ENCODE data around the gene RAB6B. TPM values are rescaled to one million over a fixed set of nuclear protein-coding genes. Genes with fewer than 3 reads are reported as not detected.

Gene RAB6B
- 1 to 10 TPM; 2.7 to 3.9 TPM for total RNA-seq

- DNase-seq, result no peak
Measured at GRCh38 chr3:133895208-133896001, at the start of gene RAB6B. Gene RAB6B (minus strand): TSS chr3:133895882. CDS start chr3:133895466, 416 bp downstream.

GRCh38 chr3:133944641-133945380 lies 49.1 kb upstream of the RAB6B start:
- H3K4me1 Mint-ChIP-seq (ENCODE audit: low read depth), result peaks cover 11% of the 10 kb centered on the region
- H3K27me3 Mint-ChIP-seq, result peaks cover 6% of the 10 kb centered on the region
- H3K27ac Mint-ChIP-seq, result no peak overlapping the region
- H3K4me3 Mint-ChIP-seq, result no peak overlapping the region
- intact Hi-C loops (cut with micrococcal nuclease), result no loop called here
- no peaks in the 10 kb centered on the region for H3K9me3 Mint-ChIP-seq
- H3K36me3 Mint-ChIP-seq, result no peaks in the 10 kb centered on the region
- DNase-seq, result no peak
- POLR2A ChIA-PET, result no interaction called here
- CTCF ChIA-PET, result no interaction called here

More at GRCh38 chr3:133895208-133896001, at the start of gene RAB6B:
- ChIA-PET CTCF (no interaction called here), POLR2A (no interaction called here)
- Mint-ChIP-seq H3K4me1 (ENCODE audit: low read depth) (peaks cover 3% of the 10 kb centered on the region), H3K36me3 (no peaks in the 10 kb centered on the region), H3K9me3 (no peaks in the 10 kb centered on the region), H3K27ac (no peak within 1 kb of the TSS), H3K4me3 (peak within 1 kb of the TSS; percentile 54), H3K27me3 (peaks cover 40% of the 10 kb centered on the region)
- intact Hi-C loops (cut with micrococcal nuclease), result no loop called here

GRCh38 chr3:133944181-133944580 lies 48.5 kb upstream of the RAB6B start:
- ChIA-PET CTCF (no interaction called here), POLR2A (no interaction called here)
- intact Hi-C loops (cut with micrococcal nuclease), result no loop called here
- no peaks in the 10 kb centered on the region for H3K36me3 Mint-ChIP-seq
- peaks cover 11% of the 10 kb centered on the region for H3K4me1 Mint-ChIP-seq (ENCODE audit: low read depth)
- H3K4me3 Mint-ChIP-seq, result no peak overlapping the region
- H3K27ac Mint-ChIP-seq, result no peak overlapping the region
- no peaks in the 10 kb centered on the region for H3K9me3 Mint-ChIP-seq
- H3K27me3 Mint-ChIP-seq, result peaks cover 6% of the 10 kb centered on the region
- DNase-seq, result no peak

GRCh38 chr3:133943639-133944141 lies 48.0 kb upstream of the RAB6B start:
- ChIA-PET POLR2A (no interaction called here), CTCF (no interaction called here)
- DNase-seq, result no peak
- Mint-ChIP-seq H3K9me3 (no peaks in the 10 kb centered on the region), H3K36me3 (no peaks in the 10 kb centered on the region), H3K4me3 (no peak overlapping the region), H3K4me1 (ENCODE audit: low read depth) (peaks cover 11% of the 10 kb centered on the region), H3K27me3 (peaks cover 6% of the 10 kb centered on the region), H3K27ac (no peak overlapping the region)
- intact Hi-C loops (cut with micrococcal nuclease), result no loop called here

- no peak for DNase-seq
- no peak overlapping the region for H3K27ac Mint-ChIP-seq
- POLR2A ChIA-PET, result no interaction called here
- H3K36me3 Mint-ChIP-seq, result no peaks in the 10 kb centered on the region
- H3K27me3 Mint-ChIP-seq, result peaks cover 6% of the 10 kb centered on the region
- H3K4me1 Mint-ChIP-seq (ENCODE audit: low read depth), result peaks cover 11% of the 10 kb centered on the region
- no peaks in the 10 kb centered on the region for H3K9me3 Mint-ChIP-seq
- H3K4me3 Mint-ChIP-seq, result no peak overlapping the region
- CTCF ChIA-PET, result no interaction called here
- intact Hi-C loops (cut with micrococcal nuclease), result no loop called here
Measured at GRCh38 chr3:133943031-133943535, 47.4 kb upstream of the RAB6B start.

GRCh38 chr3:133941415-133941821 lies 45.7 kb upstream of the RAB6B start:
- CTCF ChIA-PET, result interaction anchor here (0.6 kb wide), 1 partner anchor 15 kb away, joined by 3 read pairs; no protein-coding TSS in a partner anchor
- H3K36me3 Mint-ChIP-seq, result no peaks in the 10 kb centered on the region
- no peak for DNase-seq
- H3K4me3 Mint-ChIP-seq, result no peak overlapping the region
- H3K9me3 Mint-ChIP-seq, result no peaks in the 10 kb centered on the region
- POLR2A ChIA-PET, result no interaction called here
- peaks cover 6% of the 10 kb centered on the region for H3K27me3 Mint-ChIP-seq
- intact Hi-C loops (cut with micrococcal nuclease), result no loop called here
- no peak overlapping the region for H3K27ac Mint-ChIP-seq
- peaks cover 11% of the 10 kb centered on the region for H3K4me1 Mint-ChIP-seq (ENCODE audit: low read depth)

- H3K27ac Mint-ChIP-seq, result no peak overlapping the region
- no peak for DNase-seq
- ChIA-PET POLR2A (no interaction called here), CTCF (no interaction called here)
- intact Hi-C loops (cut with micrococcal nuclease), result no loop called here
- H3K27me3 Mint-ChIP-seq, result peaks cover 8% of the 10 kb centered on the region
- no peak overlapping the region for H3K4me3 Mint-ChIP-seq
- peaks cover 11% of the 10 kb centered on the region for H3K4me1 Mint-ChIP-seq (ENCODE audit: low read depth)
- no peaks in the 10 kb centered on the region for H3K9me3 Mint-ChIP-seq
- H3K36me3 Mint-ChIP-seq, result no peaks in the 10 kb centered on the region
Measured at GRCh38 chr3:133940536-133940935, 44.9 kb upstream of the RAB6B start.

- H3K4me1 Mint-ChIP-seq (ENCODE audit: low read depth), result peaks cover 11% of the 10 kb centered on the region
- no peak overlapping the region for H3K4me3 Mint-ChIP-seq
- DNase-seq, result no peak
- intact Hi-C loops (cut with micrococcal nuclease), result loop anchor here (10.0 kb wide), 1 partner anchor 535 kb away; no protein-coding TSS in a partner anchor
- H3K27me3 Mint-ChIP-seq, result peaks cover 9% of the 10 kb centered on the region
- no peaks in the 10 kb centered on the region for H3K9me3 Mint-ChIP-seq
- H3K27ac Mint-ChIP-seq, result no peak overlapping the region
- H3K36me3 Mint-ChIP-seq, result no peaks in the 10 kb centered on the region
- ChIA-PET POLR2A (no interaction called here), CTCF (no interaction called here)
Measured at GRCh38 chr3:133939463-133939835, 43.8 kb upstream of the RAB6B start.

GRCh38 chr3:133938770-133939462 lies 43.2 kb upstream of the RAB6B start:
- Mint-ChIP-seq H3K27me3 (peaks cover 8% of the 10 kb centered on the region), H3K4me3 (no peak overlapping the region), H3K9me3 (no peaks in the 10 kb centered on the region), H3K36me3 (no peaks in the 10 kb centered on the region), H3K4me1 (ENCODE audit: low read depth) (peaks cover 9% of the 10 kb centered on the region), H3K27ac (no peak overlapping the region)
- ChIA-PET POLR2A (no interaction called here), CTCF (interaction anchor here (0.6 kb wide), 1 partner anchor 19 kb away, joined by 3 read pairs; no protein-coding TSS in a partner anchor)
- intact Hi-C loops (cut with micrococcal nuclease), result loop anchor here (10.0 kb wide), 1 partner anchor 536 kb away; no protein-coding TSS in a partner anchor
- no peak for DNase-seq

- no peaks in the 10 kb centered on the region for H3K36me3 Mint-ChIP-seq
- no peak for DNase-seq
- ChIA-PET POLR2A (no interaction called here), CTCF (interaction anchor here (0.6 kb wide), 1 partner anchor 18 kb away, joined by 3 read pairs; no protein-coding TSS in a partner anchor)
- H3K9me3 Mint-ChIP-seq, result no peaks in the 10 kb centered on the region
- intact Hi-C loops (cut with micrococcal nuclease), result loop anchor here (10.0 kb wide), 1 partner anchor 537 kb away; no protein-coding TSS in a partner anchor
- peaks cover 8% of the 10 kb centered on the region for H3K27me3 Mint-ChIP-seq
- H3K4me3 Mint-ChIP-seq, result no peak overlapping the region
- H3K27ac Mint-ChIP-seq, result no peak overlapping the region
- H3K4me1 Mint-ChIP-seq (ENCODE audit: low read depth), result peaks cover 5% of the 10 kb centered on the region
Measured at GRCh38 chr3:133937756-133938601, 42.3 kb upstream of the RAB6B start.

- intact Hi-C loops (cut with micrococcal nuclease), result loop anchor here (10.0 kb wide), 1 partner anchor 538 kb away; no protein-coding TSS in a partner anchor
Measured at GRCh38 chr3:133937061-133937686, 41.5 kb upstream of the RAB6B start.

More at GRCh38 chr3:133937061-133937686, 41.5 kb upstream of the RAB6B start:
- Mint-ChIP-seq H3K36me3 (no peaks in the 10 kb centered on the region), H3K27me3 (peaks cover 3% of the 10 kb centered on the region), H3K4me1 (ENCODE audit: low read depth) (no peaks in the 10 kb centered on the region), H3K9me3 (no peaks in the 10 kb centered on the region), H3K4me3 (no peak overlapping the region), H3K27ac (no peak overlapping the region)
- POLR2A ChIA-PET, result no interaction called here
- no peak for DNase-seq
- CTCF ChIA-PET, result no interaction called here

All from activated CD4-positive, alpha-beta memory T cell treated with anti-CD3 and anti-CD28 coated beads for 36 hours (primary cell).